Adipocyte (in vitro differentiated cells): ENCODE data around the gene CNOT4.
"Not testable (repeated sequence)": the region's sequence is repeated elsewhere in the genome, so short reads cannot be mapped to it uniquely, and the experiment has no call there.

Experiments
- DNase-seq: peaks from one replicate; pipeline ENCODE4 v3.0.0-alpha.2; 2015; ENCODE audit warnings: low read depth
- H3K27me3 ChIP-seq: replicated peaks from 2 replicates; pipeline ENCODE4 v1.7.0; 2013; ENCODE audit warnings: mild to moderate bottlenecking, low read length, moderate library complexity; ENCODE audit not compliant: control insufficient read depth, insufficient read depth
- H3K36me3 ChIP-seq: 2 replicates; pipeline ENCODE4 v1.7.0; 2013; ENCODE audit warnings: low read length, mild to moderate bottlenecking, moderate library complexity; ENCODE audit not compliant: control insufficient read depth, insufficient read depth, severe bottlenecking
- H3K4me1 ChIP-seq: 2 replicates; pipeline ENCODE4 v1.7.0; 2013; ENCODE audit warnings: mild to moderate bottlenecking, low read length, moderate library complexity; ENCODE audit not compliant: control insufficient read depth, insufficient read depth
- H3K4me3 ChIP-seq: 2 replicates; pipeline ENCODE4 v1.7.0; 2013; ENCODE audit warnings: mild to moderate bottlenecking, low read length, moderate library complexity
- H3K9ac ChIP-seq: 2 replicates; pipeline ENCODE4 v1.7.0; 2013; ENCODE audit warnings: mild to moderate bottlenecking, low read length, moderate library complexity
- H3K9me3 ChIP-seq: 2 replicates; pipeline ENCODE4 v1.7.0; 2013; ENCODE audit warnings: mild to moderate bottlenecking, low read length, moderate library complexity; ENCODE audit not compliant: control insufficient read depth

The CNOT4 gene

GRCh38 chr7:135510592-135511183 lies 786 bp upstream of the CNOT4 start:
- Histone ChIP-seq H3K27me3 (no peaks in the 10 kb centered on the region), H3K4me3 (peak overlapping the region; percentile 86), H3K36me3 (no peaks in the 10 kb centered on the region), H3K9ac (peak overlapping the region; percentile 98), H3K9me3 (no peaks in the 10 kb centered on the region), H3K4me1 (peaks cover 30% of the 10 kb centered on the region)
- peak; percentile 66 for DNase-seq

GRCh38 chr7:135509589-135509838 lies 388 bp downstream of the CNOT4 start:
- Histone ChIP-seq H3K4me3 (peak overlapping the region; percentile 86), H3K4me1 (peaks cover 30% of the 10 kb centered on the region), H3K9me3 (no peaks in the 10 kb centered on the region), H3K27me3 (no peaks in the 10 kb centered on the region), H3K9ac (peak overlapping the region; percentile 98), H3K36me3 (no peaks in the 10 kb centered on the region)
- DNase-seq: no peak

- Histone ChIP-seq H3K36me3 (no peaks in the 10 kb centered on the region), H3K4me1 (peaks cover 30% of the 10 kb centered on the region), H3K27me3 (no peaks in the 10 kb centered on the region), H3K4me3 (peak overlapping the region; percentile 86), H3K9me3 (no peaks in the 10 kb centered on the region), H3K9ac (peak overlapping the region; percentile 98)
- peak; percentile 66 for DNase-seq
These were observed 866 bp downstream of the CNOT4 start for GRCh38 chr7:135508883-135509588.

- Histone ChIP-seq H3K4me1 (peaks cover 24% of the 10 kb centered on the region), H3K4me3 (no peak overlapping the region), H3K27me3 (no peaks in the 10 kb centered on the region), H3K9me3 (no peaks in the 10 kb centered on the region), H3K36me3 (no peaks in the 10 kb centered on the region), H3K9ac (no peak overlapping the region)
- DNase-seq: peak; percentile 25
These were observed 8.5 kb downstream of the CNOT4 start for GRCh38 chr7:135501402-135501801.

- no peaks in the 10 kb centered on the region for H3K27me3 ChIP-seq
- H3K9ac ChIP-seq: no peak overlapping the region
- H3K9me3 ChIP-seq: no peaks in the 10 kb centered on the region
- peaks cover 19% of the 10 kb centered on the region for H3K4me1 ChIP-seq
- peak; percentile 49 for DNase-seq
- no peaks in the 10 kb centered on the region for H3K36me3 ChIP-seq
- H3K4me3 ChIP-seq: peak overlapping the region; percentile 33
These were observed 10.1 kb downstream of the CNOT4 start for GRCh38 chr7:135499818-135500217.

- not testable (repeated sequence) for H3K27me3 ChIP-seq, DNase-seq, H3K9ac ChIP-seq, H3K4me3 ChIP-seq, H3K36me3 ChIP-seq, H3K9me3 ChIP-seq
- peaks cover 22% of the 10 kb centered on the region for H3K4me1 ChIP-seq
These were observed 12.7 kb downstream of the CNOT4 start for GRCh38 chr7:135497161-135497560.

- no peak overlapping the region for H3K9ac ChIP-seq
- H3K9me3 ChIP-seq: no peaks in the 10 kb centered on the region
- no peak for DNase-seq
- H3K27me3 ChIP-seq: no peaks in the 10 kb centered on the region
- H3K4me1 ChIP-seq: peaks cover 8% of the 10 kb centered on the region
- no peak overlapping the region for H3K4me3 ChIP-seq
- H3K36me3 ChIP-seq: no peaks in the 10 kb centered on the region
These were observed 16.5 kb downstream of the CNOT4 start for GRCh38 chr7:135493362-135493761.

GRCh38 chr7:135492151-135492550 lies 17.8 kb downstream of the CNOT4 start:
- Histone ChIP-seq H3K4me3 (no peak overlapping the region), H3K4me1 (peaks cover 8% of the 10 kb centered on the region), H3K9me3 (no peaks in the 10 kb centered on the region), H3K36me3 (no peaks in the 10 kb centered on the region), H3K9ac (no peak overlapping the region), H3K27me3 (no peaks in the 10 kb centered on the region)
- DNase-seq: no peak

- H3K27me3 ChIP-seq: no peaks in the 10 kb centered on the region
- no peaks in the 10 kb centered on the region for H3K9me3 ChIP-seq
- DNase-seq: no peak
These were observed 19.1 kb downstream of the CNOT4 start for GRCh38 chr7:135490783-135491182.

GRCh38 chr7:135489791-135490190 lies 20.1 kb downstream of the CNOT4 start:
- peaks cover 16% of the 10 kb centered on the region for H3K4me1 ChIP-seq
- no peaks in the 10 kb centered on the region for H3K36me3 ChIP-seq
- no peak for DNase-seq
- no peak overlapping the region for H3K4me3 ChIP-seq
- no peaks in the 10 kb centered on the region for H3K9me3 ChIP-seq
- no peak overlapping the region for H3K9ac ChIP-seq
- H3K27me3 ChIP-seq: no peaks in the 10 kb centered on the region

More at GRCh38 chr7:135490783-135491182, 19.1 kb downstream of the CNOT4 start:
- peaks cover 11% of the 10 kb centered on the region for H3K4me1 ChIP-seq
- no peak overlapping the region for H3K9ac ChIP-seq
- no peaks in the 10 kb centered on the region for H3K36me3 ChIP-seq
- no peak overlapping the region for H3K4me3 ChIP-seq

- H3K9me3 ChIP-seq: no peaks in the 10 kb centered on the region
- no peak overlapping the region for H3K9ac ChIP-seq
- peaks cover 13% of the 10 kb centered on the region for H3K4me1 ChIP-seq
- DNase-seq: peak; percentile 67
- no peaks in the 10 kb centered on the region for H3K27me3 ChIP-seq
- no peak overlapping the region for H3K4me3 ChIP-seq
- H3K36me3 ChIP-seq: no peaks in the 10 kb centered on the region
These were observed 23.5 kb downstream of the CNOT4 start for GRCh38 chr7:135486261-135486920.
